PC-3 (cell line): ENCODE results near the gene TMBIM1. TPM values are rescaled to one million over a fixed set of nuclear protein-coding genes. Genes with fewer than 3 reads are reported as not detected.

Experiments
- microRNA-seq: library from miRNA; unstranded; fragments of <30 nt; microRNA quantifications from one replicate; pipeline ENCODE4 v1.1.0, GENCODE V29; 2020; ENCODE audit not compliant: unreplicated experiment
- total RNA-seq: library from RNA; depleted of rRNA; stranded (reverse); fragments of >200 nt; gene quantifications from 2 replicates; pipeline ENCODE4 v1.2.3, GENCODE V29; 2014; rRNA removed

The TMBIM1 gene
- total RNA-seq, 1 experiment from 2014 or later, result 45.0 TPM

Small RNAs within 50 kb of the gene (microRNA-seq; reads per million reads assigned to microRNA genes)
- gene MIR6513 (not detected), gene MIR6810 (not detected)

Other genes with a start within 250 kb of the TMBIM1 start
- not detected in 2 replicates for gene RUFY4, start 223.2 kb downstream of the TMBIM1 start, total RNA-seq
- gene CXCR2, start 166.5 kb downstream of the TMBIM1 start, total RNA-seq, result not detected in 2 replicates
- not detected in 2 replicates for gene CXCR1, start 125.5 kb downstream of the TMBIM1 start, total RNA-seq
- 210 and 213 TPM in 2 replicates for gene ARPC2, start 75.3 kb downstream of the TMBIM1 start, total RNA-seq
- 0.18 TPM in 1 of 2 replicates, not detected in the other for gene GPBAR1, start 31.5 kb downstream of the TMBIM1 start, total RNA-seq
- 272 and 312 TPM in 2 replicates for gene AAMP, start 22.4 kb downstream of the TMBIM1 start, total RNA-seq
- gene PNKD, start 22.0 kb downstream of the TMBIM1 start, total RNA-seq, result 95.5 and 97.7 TPM in 2 replicates
- not detected in 2 replicates for gene CATIP, start 64.4 kb upstream of the TMBIM1 start, total RNA-seq
- 0.17 and 0.33 TPM in 2 replicates for gene SLC11A1, start 89.8 kb upstream of the TMBIM1 start, total RNA-seq
- 73.2 and 94.6 TPM in 2 replicates for gene CTDSP1, start 107.4 kb upstream of the TMBIM1 start, total RNA-seq
- gene VIL1, start 126.6 kb upstream of the TMBIM1 start, total RNA-seq, result 0.26 and 0.92 TPM in 2 replicates